Omental fat pad (tissue), 4 donors: ENCODE results near the gene GRIA1. TPM values are rescaled to one million over a fixed set of nuclear protein-coding genes. Genes with fewer than 3 reads are reported as not detected.
"Not testable (repeated sequence)": the region's sequence is repeated elsewhere in the genome, so short reads cannot be mapped to it uniquely, and the experiment has no call there.

ENCODE experiments used
- ATAC-seq: fragments of 150-250 bp; one replicate; pipeline ENCODE4 v1.9.1; 2016; ENCODE audit warnings: mild to moderate bottlenecking, moderate library complexity; ENCODE audit not compliant: low FRiP score
- DNase-seq: peaks from one replicate; pipeline ENCODE4 v3.0.0-alpha.2; 2019; ENCODE audit warnings: low spot score
- total RNA-seq, 4 donors: library from RNA; depleted of rRNA; stranded (reverse); fragments of >200 nt; gene quantifications; one replicate each; pipeline ENCODE4 v1.1.0, GENCODE V29; 2016
- TF ChIP-seq, protein P1 (sequence below), 3 donors: fragments of 450-650 bp; IDR thresholded peaks; one replicate each; pipeline ENCODE4 v1.5.1; 2016 to 2017; ENCODE audit warnings: antibody characterized with exemption in 3 of 3, mild to moderate bottlenecking in 3 of 3, moderate library complexity in 2 of 3

Gene GRIA1
- total RNA-seq, 4 donors from 2014 or later, result 1.7 to 9.6 (median 5.0) TPM; not detected in 1

- TF ChIP-seq, protein P1, sequence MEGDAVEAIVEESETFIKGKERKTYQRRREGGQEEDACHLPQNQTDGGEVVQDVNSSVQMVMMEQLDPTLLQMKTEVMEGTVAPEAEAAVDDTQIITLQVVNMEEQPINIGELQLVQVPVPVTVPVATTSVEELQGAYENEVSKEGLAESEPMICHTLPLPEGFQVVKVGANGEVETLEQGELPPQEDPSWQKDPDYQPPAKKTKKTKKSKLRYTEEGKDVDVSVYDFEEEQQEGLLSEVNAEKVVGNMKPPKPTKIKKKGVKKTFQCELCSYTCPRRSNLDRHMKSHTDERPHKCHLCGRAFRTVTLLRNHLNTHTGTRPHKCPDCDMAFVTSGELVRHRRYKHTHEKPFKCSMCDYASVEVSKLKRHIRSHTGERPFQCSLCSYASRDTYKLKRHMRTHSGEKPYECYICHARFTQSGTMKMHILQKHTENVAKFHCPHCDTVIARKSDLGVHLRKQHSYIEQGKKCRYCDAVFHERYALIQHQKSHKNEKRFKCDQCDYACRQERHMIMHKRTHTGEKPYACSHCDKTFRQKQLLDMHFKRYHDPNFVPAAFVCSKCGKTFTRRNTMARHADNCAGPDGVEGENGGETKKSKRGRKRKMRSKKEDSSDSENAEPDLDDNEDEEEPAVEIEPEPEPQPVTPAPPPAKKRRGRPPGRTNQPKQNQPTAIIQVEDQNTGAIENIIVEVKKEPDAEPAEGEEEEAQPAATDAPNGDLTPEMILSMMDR (IDR thresholded peaks at IDR 0.05), result no peak
- no peak for ATAC-seq
Observed at GRCh38 chr5:153713943-153714342, 223.5 kb downstream of the GRIA1 start.

GRCh38 chr5:153714798-153715197, 224.3 kb downstream of the GRIA1 start:
- TF ChIP-seq, protein P1 (IDR thresholded peaks at IDR 0.05), result no peak
- no peak for ATAC-seq
- DNase-seq, result no peak

More at GRCh38 chr5:153713943-153714342, 223.5 kb downstream of the GRIA1 start:
- no peak for DNase-seq

DNA sequence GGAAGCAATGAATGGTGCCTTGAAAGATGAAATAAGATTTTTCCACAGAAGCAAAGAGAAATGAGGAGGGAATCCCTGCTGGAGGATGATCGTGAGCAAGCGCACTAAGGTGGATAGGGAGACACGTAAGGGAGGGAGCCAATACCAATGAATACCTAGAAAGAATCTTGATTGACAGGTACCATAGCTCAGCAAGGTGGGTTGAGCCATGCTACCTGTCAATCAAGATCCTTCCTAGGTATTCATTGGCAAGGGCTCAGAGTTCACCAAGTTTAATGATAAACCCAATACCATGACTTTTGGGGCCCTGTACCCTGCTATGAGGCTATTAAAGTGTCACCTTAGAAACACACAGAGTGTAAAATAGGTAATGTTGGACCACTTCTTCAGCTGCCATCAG, 226.8 kb downstream of the GRIA1 start:
- TF ChIP-seq, protein P1 (IDR thresholded peaks at IDR 0.05), result no peak
- no peak for ATAC-seq
- no peak for DNase-seq

DNA sequence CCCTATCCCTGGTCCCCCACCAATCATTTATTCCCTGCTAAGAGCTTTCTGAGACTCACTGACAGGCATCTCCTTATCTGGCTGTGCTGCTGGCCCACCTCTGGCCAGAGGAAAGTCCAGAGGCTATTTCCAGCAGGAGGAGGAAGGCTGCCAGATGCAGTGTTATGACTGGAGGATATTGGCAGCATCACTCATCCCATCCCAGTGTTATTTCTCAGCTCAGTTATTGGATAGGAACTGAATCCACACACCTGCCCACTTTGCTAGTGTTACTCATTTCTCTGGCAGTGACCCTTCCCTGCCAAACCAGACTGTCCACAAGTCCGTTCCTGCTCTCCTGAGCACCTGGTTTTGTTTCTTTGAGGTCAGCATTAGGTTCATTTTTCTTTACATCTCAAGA, 228.2 kb downstream of the GRIA1 start:
- no peak for ATAC-seq
- DNase-seq, result no peak
- TF ChIP-seq, protein P1 (IDR thresholded peaks at IDR 0.05), result no peak

DNA sequence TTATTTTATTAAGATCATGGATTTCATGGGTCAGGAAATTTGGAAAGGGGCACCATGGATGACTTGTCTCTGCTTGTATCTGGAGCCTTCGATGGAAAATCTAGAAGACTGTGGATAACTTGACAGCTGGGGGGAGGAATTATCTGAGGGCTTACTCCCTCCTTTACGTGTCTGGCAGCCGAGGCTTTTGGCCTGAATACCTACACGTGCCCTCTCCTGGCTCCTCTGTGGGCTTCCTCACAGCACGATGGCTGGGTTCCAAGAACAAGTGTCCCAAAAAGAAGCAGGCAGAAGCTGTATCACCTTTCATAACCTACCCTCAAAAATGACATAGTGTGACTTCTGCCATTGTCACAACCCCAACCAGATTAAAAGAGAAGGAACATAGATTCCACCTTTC, 228.9 kb downstream of the GRIA1 start:
- no peak for DNase-seq
- TF ChIP-seq, protein P1 (IDR thresholded peaks at IDR 0.05), result no peak
- no peak for ATAC-seq

GRCh38 chr5:153723022-153723610, 232.6 kb downstream of the GRIA1 start:
- not testable (repeated sequence) for ATAC-seq, DNase-seq

DNA sequence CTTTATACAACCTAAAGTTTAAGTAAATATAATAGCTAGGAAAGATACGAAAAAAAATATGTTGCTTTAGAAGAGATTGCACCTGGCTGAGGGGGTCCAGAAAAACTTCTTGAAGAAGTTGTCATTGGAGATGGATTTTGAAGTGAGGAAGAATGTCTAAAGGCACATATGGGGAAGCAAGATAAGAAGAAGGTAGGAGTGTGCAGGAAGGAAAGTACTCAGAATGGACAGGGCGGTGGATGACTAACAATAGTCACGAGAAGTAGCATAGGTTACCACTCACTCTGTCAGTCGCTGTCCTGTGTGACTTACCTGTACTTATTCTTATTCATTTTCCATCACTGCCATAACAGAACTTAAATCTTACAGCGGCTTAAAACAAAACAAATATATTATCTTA, 251.6 kb downstream of the GRIA1 start:
- TF ChIP-seq, protein P1 (IDR thresholded peaks at IDR 0.05), result no peak
- ATAC-seq, result no peak

More for the DNA sequence above, 251.6 kb downstream of the GRIA1 start:
- DNase-seq, result no peak
